Hepatocyte (in vitro differentiated cells): Measurements from ENCODE around the gene AFAP1. TPM values are rescaled to one million over a fixed set of nuclear protein-coding genes. Genes with fewer than 3 reads are reported as not detected.
A peak's percentile ranks its signal among the peaks of the same experiment; 100 is the strongest.

ENCODE experiments used
- DNase-seq: peaks from one replicate; pipeline ENCODE4 v3.0.0-alpha.2; 2016; ENCODE audit warnings: low spot score
- H2AFZ ChIP-seq: fragments of 200-600 bp; sonication (generic); 2 replicates; pipeline ENCODE4 v1.6.0; 2016; ENCODE audit warnings: antibody characterized with exemption, mild to moderate bottlenecking
- H3K27ac ChIP-seq: fragments of 200-600 bp; sonication (generic); 2 replicates; pipeline ENCODE4 v1.5.1; 2016; ENCODE audit warnings: mild to moderate bottlenecking
- H3K27me3 ChIP-seq: fragments of 200-600 bp; sonication (generic); 2 replicates; pipeline ENCODE4 v1.6.1; 2016
- H3K36me3 ChIP-seq: fragments of 200-600 bp; sonication (generic); replicated peaks from 2 replicates; pipeline ENCODE4 v1.5.1; 2016; ENCODE audit warnings: low read depth; ENCODE audit not compliant: insufficient read depth
- H3K4me1 ChIP-seq: fragments of 200-600 bp; sonication (generic); 2 replicates; pipeline ENCODE4 v1.5.1; 2016; ENCODE audit warnings: mild to moderate bottlenecking, moderate library complexity; ENCODE audit not compliant: insufficient read depth
- H3K4me2 ChIP-seq: fragments of 200-600 bp; sonication (generic); 2 replicates; pipeline ENCODE4 v1.6.0; 2016
- H3K4me3 ChIP-seq: fragments of 200-600 bp; sonication (generic); 2 replicates; pipeline ENCODE4 v1.5.1; 2016; ENCODE audit warnings: mild to moderate bottlenecking
- H3K79me2 ChIP-seq: fragments of 200-600 bp; sonication (generic); 2 replicates; pipeline ENCODE4 v1.6.0; 2017; ENCODE audit warnings: mild to moderate bottlenecking
- H3K9me2 ChIP-seq: fragments of 200-600 bp; sonication (generic); replicated peaks from 2 replicates; pipeline ENCODE4 v1.6.0; 2017; ENCODE audit warnings: mild to moderate bottlenecking; ENCODE audit not compliant: insufficient read depth
- H3K9me3 ChIP-seq: fragments of 200-600 bp; sonication (generic); 2 replicates; pipeline ENCODE4 v1.5.1; 2016; ENCODE audit warnings: low read depth, mild to moderate bottlenecking
- H4K20me1 ChIP-seq: fragments of 200-600 bp; sonication (generic); 2 replicates; pipeline ENCODE4 v1.6.0; 2016; ENCODE audit warnings: mild to moderate bottlenecking; ENCODE audit not compliant: insufficient read depth, poor library complexity, severe bottlenecking
- CTCF ChIP-seq: fragments of 200-600 bp; sonication (generic); IDR thresholded peaks from 2 replicates; pipeline ENCODE4 v1.5.1; 2016; ENCODE audit warnings: antibody characterized with exemption, mild to moderate bottlenecking; ENCODE audit not compliant: poor library complexity
- EZH2 ChIP-seq: fragments of 200-600 bp; sonication (generic); IDR thresholded peaks from 2 replicates; pipeline ENCODE4 v1.6.1; 2016; ENCODE audit warnings: antibody characterized with exemption, mild to moderate bottlenecking, borderline replicate concordance
- EZH2phosphoT487 ChIP-seq: fragments of 200-600 bp; sonication (generic); IDR thresholded peaks from one replicate; pipeline ENCODE4 v1.6.1; 2018; ENCODE audit warnings: antibody characterized with exemption, mild to moderate bottlenecking, low read depth, moderate library complexity; ENCODE audit not compliant: unreplicated experiment, severe bottlenecking
- WGBS: methylation state at CpG from one replicate; pipeline ENCODE4 v1.1.6; 2016; ENCODE audit warnings: low lambda C conversion rate; ENCODE audit errors: missing lambda C conversion rate; 5-methylcytosine and 5-hydroxymethylcytosine counted together
- polyA plus RNA-seq: library from polyadenylated mRNA; unstranded; fragments of >200 nt; fragmentation: Nextera tagmentation; extraction: Ambion mirVana; gene quantifications from 2 replicates; pipeline ENCODE4 v1.2.1, GENCODE V29; 2016
- total RNA-seq: library from RNA; depleted of rRNA; stranded (reverse); fragments of >200 nt; gene quantifications from 2 replicates; pipeline ENCODE4 v1.2.3, GENCODE V29; 2014

The AFAP1 gene
- total and polyA plus RNA-seq, 2 experiments from 2014 or later, result 9.3 to 16.2 TPM

GRCh38 chr4:7983296-7983695 is 43.6 kb upstream of the AFAP1 start:
- H3K9me3 ChIP-seq, result no peaks in the 10 kb centered on the region
- no peak overlapping the region for H3K4me3 ChIP-seq
- peaks cover 9% of the 10 kb centered on the region for H3K4me1 ChIP-seq
- no peaks in the 10 kb centered on the region for H3K9me2 ChIP-seq
- no peak overlapping the region for H3K27ac ChIP-seq
- TF ChIP-seq EZH2 (no peak), EZH2phosphoT487 (no peak), CTCF (no peak)
- no peaks in the 10 kb centered on the region for H4K20me1 ChIP-seq
- no peaks in the 10 kb centered on the region for H3K36me3 ChIP-seq
- no peaks in the 10 kb centered on the region for H3K79me2 ChIP-seq
- WGBS, result 89% methylated on average over 16 of the region's 17 CpGs
- no peak for DNase-seq
- no peaks in the 10 kb centered on the region for H3K27me3 ChIP-seq
- H3K4me2 ChIP-seq, result no peak overlapping the region
- no peak overlapping the region for H2AFZ ChIP-seq

- Histone ChIP-seq H4K20me1 (no peaks in the 10 kb centered on the region), H3K4me3 (no peak overlapping the region), H3K27ac (no peak overlapping the region), H3K4me1 (peaks cover 18% of the 10 kb centered on the region), H3K79me2 (no peaks in the 10 kb centered on the region), H3K9me2 (no peaks in the 10 kb centered on the region), H2AFZ (no peak overlapping the region), H3K4me2 (no peak overlapping the region), H3K27me3 (no peaks in the 10 kb centered on the region), H3K9me3 (no peaks in the 10 kb centered on the region), H3K36me3 (no peaks in the 10 kb centered on the region)
- TF ChIP-seq CTCF, result no peak
- 90% methylated on average over 8 of the region's 8 CpGs for WGBS
- DNase-seq, result no peak
Observed at GRCh38 chr4:7981738-7982394, 42.2 kb upstream of the AFAP1 start.

DNA sequence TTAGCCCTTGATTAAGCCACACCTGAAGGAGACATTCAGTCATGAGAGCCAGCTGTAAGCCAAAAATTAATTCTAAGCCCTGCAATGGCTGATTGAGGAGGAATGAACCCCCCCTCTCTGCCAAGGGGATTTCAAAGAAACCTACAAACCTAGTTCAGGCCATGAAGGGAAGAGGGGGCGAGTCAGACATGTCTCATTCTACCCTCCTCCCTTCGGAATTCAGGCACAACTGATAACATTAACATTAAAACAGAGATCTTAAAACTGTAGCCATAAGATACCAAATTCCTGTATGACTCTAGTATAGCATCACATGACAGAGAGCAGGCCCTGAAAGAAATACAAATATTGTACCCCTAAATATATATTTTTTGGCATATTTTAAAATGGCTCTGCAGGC is 40.4 kb upstream of the AFAP1 start:
- Histone ChIP-seq H3K9me2 (no peaks in the 10 kb centered on the region), H2AFZ (no peak overlapping the region), H3K4me2 (no peak overlapping the region), H3K79me2 (no peaks in the 10 kb centered on the region), H3K9me3 (no peaks in the 10 kb centered on the region), H3K4me3 (no peak overlapping the region), H3K4me1 (peaks cover 18% of the 10 kb centered on the region), H3K36me3 (no peaks in the 10 kb centered on the region), H3K27me3 (no peaks in the 10 kb centered on the region), H3K27ac (peak overlapping the region; percentile 75), H4K20me1 (no peaks in the 10 kb centered on the region)
- TF ChIP-seq EZH2, result no peak
- no peak for TF ChIP-seq CTCF
- no peak for TF ChIP-seq EZH2phosphoT487
- DNase-seq, result no peak
- 80% methylated on average over 2 of the region's 2 CpGs for WGBS

DNA sequence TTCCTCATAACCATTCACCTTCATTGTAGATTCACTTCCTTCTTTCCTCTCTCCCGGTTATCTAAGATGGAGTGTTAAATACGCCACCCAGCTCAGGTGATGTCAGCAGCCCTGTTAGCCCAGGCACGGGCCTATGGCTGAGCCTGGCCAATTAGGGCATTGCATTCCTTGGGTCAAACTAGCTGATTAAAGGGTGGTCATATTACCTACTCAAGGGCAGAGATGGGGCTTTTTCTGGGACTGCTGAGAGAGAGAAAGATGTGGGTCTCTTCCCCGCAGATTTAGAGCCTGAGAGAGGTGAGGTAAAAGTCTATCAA is 39.9 kb upstream of the AFAP1 start:
- H3K9me3 ChIP-seq, result no peaks in the 10 kb centered on the region
- TF ChIP-seq EZH2, result no peak
- no peak for TF ChIP-seq CTCF
- TF ChIP-seq EZH2phosphoT487, result no peak
- H3K4me2 ChIP-seq, result no peak overlapping the region
- no peaks in the 10 kb centered on the region for H3K79me2 ChIP-seq
- WGBS, result 68% methylated on average over 4 of the region's 4 CpGs
- H3K4me1 ChIP-seq, result peaks cover 18% of the 10 kb centered on the region
- no peak for DNase-seq
- no peak overlapping the region for H2AFZ ChIP-seq
- H3K9me2 ChIP-seq, result no peaks in the 10 kb centered on the region
- peak overlapping the region; percentile 75 for H3K27ac ChIP-seq
- no peaks in the 10 kb centered on the region for H3K36me3 ChIP-seq
- no peaks in the 10 kb centered on the region for H3K27me3 ChIP-seq
- H4K20me1 ChIP-seq, result no peaks in the 10 kb centered on the region
- H3K4me3 ChIP-seq, result no peak overlapping the region
